Stimulated activated CD4-positive, alpha-beta T cell treated with anti-CD3 and anti-CD28 coated beads, TNF-alpha, amount 100 ng/mL, for 4 hours (primary cell): Measurements from ENCODE around the gene MBD3L2.
"Not testable (repeated sequence)": the region's sequence is repeated elsewhere in the genome, so short reads cannot be mapped to it uniquely, and the experiment has no call there.

ENCODE experiments used
- DNase-seq, 3 experiments: peaks; one replicate each; pipeline ENCODE4 v3.0.0-alpha.2; 2020; ENCODE audit warnings: low read depth in 3 of 3

MBD3L2 gene

GRCh38 chr19:7059977-7060376, 10.9 kb downstream of the MBD3L2 start:
- not testable (repeated sequence) for DNase-seq

GRCh38 chr19:7063339-7063738, 14.2 kb downstream of the MBD3L2 start:
- no peak for DNase-seq

GRCh38 chr19:7063764-7064418, 14.8 kb downstream of the MBD3L2 start:
- DNase-seq: no peak

- not testable (repeated sequence) for DNase-seq
Observed at GRCh38 chr19:7067122-7067521, 18.0 kb downstream of the MBD3L2 start.

- no peak for DNase-seq
Observed at GRCh38 chr19:7067716-7068115, 18.6 kb downstream of the MBD3L2 start.

GRCh38 chr19:7068599-7068998, 19.5 kb downstream of the MBD3L2 start:
- DNase-seq: no peak

GRCh38 chr19:7069042-7069903, 20.2 kb downstream of the MBD3L2 start, which contains the start of gene ZNF557:
ZNF557 (plus strand) TSS chr19:7069703; CDS start chr19:7075075, 5,372 bp downstream.
- peak; percentile 98 to 99 (median 99) for DNase-seq

- DNase-seq: no peak
Observed at GRCh38 chr19:7069904-7070226, 20.7 kb downstream of the MBD3L2 start.

GRCh38 chr19:7072541-7072940, 23.4 kb downstream of the MBD3L2 start:
- DNase-seq: no peak

- no peak for DNase-seq
Observed at GRCh38 chr19:7074705-7075282, 25.7 kb downstream of the MBD3L2 start.

- DNase-seq: no peak
Observed at GRCh38 chr19:7076151-7076550, 27.0 kb downstream of the MBD3L2 start.

- DNase-seq: no peak
Observed at GRCh38 chr19:7078008-7078407, 28.9 kb downstream of the MBD3L2 start.

GRCh38 chr19:7083076-7083956, 34.2 kb downstream of the MBD3L2 start:
- DNase-seq: no peak

GRCh38 chr19:7088999-7089398, 39.9 kb downstream of the MBD3L2 start:
- DNase-seq: no peak

- no peak for DNase-seq
Observed at GRCh38 chr19:7098096-7098495, 49.0 kb downstream of the MBD3L2 start.

- peak; percentile 73 to 84 (median 82) for DNase-seq
Observed at GRCh38 chr19:7098701-7099596, 49.8 kb downstream of the MBD3L2 start.

- DNase-seq: no peak
Observed at GRCh38 chr19:7099597-7099921, 50.4 kb downstream of the MBD3L2 start.
